Thyroid gland (tissue), 4 donors: ENCODE results near the gene ETHE1. TPM values are rescaled to one million over a fixed set of nuclear protein-coding genes. Genes with fewer than 3 reads are reported as not detected.

Source experiments
- DNase-seq, 2 donors: peaks; one replicate each; pipeline ENCODE4 v3.0.0-alpha.2; 2019
- H3K27ac ChIP-seq, 3 donors: fragments of 200-600 bp; sonication (generic); 1 replicate in 2 of 3; 2 replicates in 1 of 3; pipeline ENCODE4 v1.5.1; 2016 to 2019; ENCODE audit warnings: mild to moderate bottlenecking in 1 of 3, moderate library complexity in 1 of 3
- H3K27me3 ChIP-seq: fragments of 200-600 bp; sonication (generic); one replicate; pipeline ENCODE4 v1.5.1; 2019
- H3K36me3 ChIP-seq, 2 donors: fragments of 200-600 bp; sonication (generic); one replicate each; pipeline ENCODE4 v1.5.1; 2016 to 2019
- H3K4me1 ChIP-seq, 2 donors: fragments of 200-600 bp; sonication (generic); one replicate each; pipeline ENCODE4 v1.5.1; 2017 to 2019
- H3K4me3 ChIP-seq, 3 donors: fragments of 200-600 bp; sonication (generic); replicated peaks in 1 of 3; 1 replicate in 2 of 3; 2 replicates in 1 of 3; pipeline ENCODE4 v1.5.1; 2016; ENCODE audit warnings: mild to moderate bottlenecking in 1 of 3
- H3K9me3 ChIP-seq: fragments of 200-600 bp; sonication (generic); one replicate; pipeline ENCODE4 v1.5.1; 2017
- CTCF ChIP-seq, 6 experiments: fragments of 200-600 bp in 3 of 6; fragments of 450-650 bp in 3 of 6; sonication (generic) in 3 of 6; IDR thresholded peaks; one replicate each; pipeline ENCODE4 v1.5.1; 2016 to 2019; ENCODE audit warnings: antibody characterized with exemption in 6 of 6, mild to moderate bottlenecking in 2 of 6, inconsistent platforms in 1 of 6, moderate library complexity in 1 of 6
- POLR2A ChIP-seq, 2 donors: fragments of 450-650 bp; IDR thresholded peaks; one replicate each; pipeline ENCODE4 v1.6.1; 2017; ENCODE audit warnings: antibody characterized with exemption in 2 of 2, mild to moderate bottlenecking in 2 of 2, moderate library complexity in 1 of 2
- WGBS, 2 donors: methylation state at CpG; one replicate each; pipeline ENCODE4 v1.1.5; 2017; 5-methylcytosine and 5-hydroxymethylcytosine counted together
- intact Hi-C: fragments of 100-400 bp; cut with DNase I; formaldehyde crosslinking; loops from one replicate; pipeline ENCODE4 v1.15.1; 2023
- total RNA-seq, 4 donors: library from RNA; depleted of rRNA; stranded (reverse); fragments of >200 nt; gene quantifications; one replicate each; pipeline ENCODE4 v1.2.3, GENCODE V29; 2016

Gene ETHE1
- total RNA-seq, 4 donors from 2014 or later: 22.4 to 61.9 (median 32.5) TPM

GRCh38 chr19:43538922-43539321 is 11.9 kb upstream of the ETHE1 start:
- Histone ChIP-seq H3K4me1 (peaks cover 0 to 15% of the 10 kb centered on the region in 2 donors), H3K27me3 (no peaks in the 10 kb centered on the region), H3K9me3 (no peaks in the 10 kb centered on the region), H3K36me3 (peaks cover 25 to 26% of the 10 kb centered on the region in 2 donors), H3K27ac (no peak overlapping the region), H3K4me3 (no peak overlapping the region)
- TF ChIP-seq POLR2A (IDR thresholded peaks at IDR 0.05) (no peak), CTCF (IDR thresholded peaks at IDR 0.05) (no peak)
- no peak for DNase-seq
- intact Hi-C loops: loop anchor here (5.0 to 10.0 kb wide), 3 partner anchors 33 to 113 kb away; partner anchors contain the start of genes IRGQ and ZNF576

- intact Hi-C loops: loop anchor here (5.0 to 10.0 kb wide), 3 partner anchors 37 to 117 kb away; partner anchors contain the start of genes IRGQ and ZNF576
- peak; percentile 75 for DNase-seq
Observed at GRCh38 chr19:43534816-43535761, 8.1 kb upstream of the ETHE1 start.

DNA sequence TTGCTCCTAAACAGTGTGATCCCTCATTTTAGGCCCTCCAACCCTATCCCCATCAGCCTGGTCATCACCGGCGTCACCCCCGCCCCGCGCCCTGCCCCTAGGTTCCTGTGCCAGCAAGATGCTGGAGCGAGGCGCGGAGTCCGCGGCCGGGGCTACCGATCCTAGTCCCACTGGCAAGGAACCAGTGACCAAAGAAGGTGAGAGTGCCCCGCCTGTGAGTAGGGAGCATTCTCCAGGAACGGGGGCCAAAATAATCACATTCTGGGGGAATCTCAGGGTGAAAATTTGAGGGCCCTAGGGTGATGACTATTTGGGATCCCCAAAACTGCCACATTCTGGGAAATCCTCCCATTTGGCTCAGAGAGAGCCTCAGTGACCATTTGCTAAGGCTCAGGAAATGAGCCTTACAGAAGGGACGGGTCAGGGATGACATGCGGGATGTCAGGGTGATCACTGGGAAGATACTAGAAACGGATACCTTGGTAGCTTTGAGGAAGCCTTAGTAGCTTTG is 7.4 kb upstream of the ETHE1 start:
- WGBS, 2 donors: 15 to 26% methylated on average over 17 of the region's 17 CpGs
- Histone ChIP-seq H3K27me3 (no peaks in the 10 kb centered on the region), H3K4me3 (peak overlapping the region in 1 of 3 donors; percentile 53), H3K36me3 (peaks cover 0 to 2% of the 10 kb centered on the region in 2 donors), H3K9me3 (no peaks in the 10 kb centered on the region), H3K27ac (peak overlapping the region in 2 of 3 donors; percentile 29 to 92), H3K4me1 (peaks cover 7 to 28% of the 10 kb centered on the region in 2 donors)
- TF ChIP-seq CTCF (IDR thresholded peaks at IDR 0.05) (no peak), POLR2A (IDR thresholded peaks at IDR 0.05) (no peak)
- intact Hi-C loops: loop anchor here (10.0 kb wide), 1 partner anchor 60 kb away; the partner anchor contains the start of genes IRGQ and ZNF576
- no peak for DNase-seq

More at GRCh38 chr19:43534816-43535761, 8.1 kb upstream of the ETHE1 start:
- H3K27ac ChIP-seq: peak overlapping the region in 2 of 3 donors; percentile 29 to 92
- peaks cover 4 to 6% of the 10 kb centered on the region in 2 donors for H3K36me3 ChIP-seq
- H3K4me3 ChIP-seq: no peak overlapping the region
- peaks cover 7 to 23% of the 10 kb centered on the region in 2 donors for H3K4me1 ChIP-seq
- no peaks in the 10 kb centered on the region for H3K27me3 ChIP-seq
- peak in 5 of 6 experiments; percentile 23 to 64 (median 61) for TF ChIP-seq CTCF (IDR thresholded peaks at IDR 0.05)
- TF ChIP-seq POLR2A (IDR thresholded peaks at IDR 0.05): no peak
- 52 to 57% methylated on average over 33 to 55 of the region's 62 CpGs for WGBS, 2 donors
- H3K9me3 ChIP-seq: no peaks in the 10 kb centered on the region

GRCh38 chr19:43533546-43534304 is 6.7 kb upstream of the ETHE1 start:
- peak overlapping the region; percentile 53 to 61 (median 56) for H3K4me3 ChIP-seq
- 1 to 2% methylated on average over 22 to 32 of the region's 41 CpGs for WGBS, 2 donors
- H3K27ac ChIP-seq: peak overlapping the region; percentile 87 to 92 (median 90)
- no peaks in the 10 kb centered on the region for H3K27me3 ChIP-seq
- no peaks in the 10 kb centered on the region for H3K9me3 ChIP-seq
- TF ChIP-seq CTCF (IDR thresholded peaks at IDR 0.05) (no peak), POLR2A (IDR thresholded peaks at IDR 0.05) (no peak)
- H3K36me3 ChIP-seq: no peaks in the 10 kb centered on the region
- peak; percentile 99 for DNase-seq
- intact Hi-C loops: loop anchor here (10.0 kb wide), 1 partner anchor 61 kb away; the partner anchor contains the start of genes IRGQ and ZNF576
- H3K4me1 ChIP-seq: peaks cover 7 to 32% of the 10 kb centered on the region in 2 donors
